Measurements from ENCODE around the gene PTPRM. TPM values are rescaled to one million over a fixed set of nuclear protein-coding genes. Genes with fewer than 3 reads are reported as not detected.

PTPRM gene
- total and polyA plus RNA-seq, 7 donors: 3.9 to 151 (median 62.8) TPM

- TF ChIP-seq POLR2AphosphoS5 (IDR thresholded peaks at IDR 0.05): no peak
- WGBS, 2 donors: 87 to 90% methylated on average over 4 of the region's 4 CpGs
- Histone ChIP-seq H3K27me3 (no peaks in the 10 kb centered on the region), H3K36me3 (no peaks in the 10 kb centered on the region), H3K4me3 (no peak overlapping the region), H3K27ac (peak overlapping the region in 2 of 4 donors; percentile 36 to 42), H3K9me3 (no peaks in the 10 kb centered on the region), H3K4me1 (peaks cover 0 to 9% (median 0%) of the 10 kb centered on the region in 4 donors)
- no peak for DNase-seq
- intact Hi-C loops (cut with DNase I): no loop called here
Measured at GRCh38 chr18:8163286-8163959, 596.3 kb downstream of the PTPRM start.

GRCh38 chr18:8165095-8165494, 598.0 kb downstream of the PTPRM start:
- DNase-seq: no peak
- intact Hi-C loops (cut with DNase I): no loop called here
- TF ChIP-seq CTCF (IDR thresholded peaks at IDR 0.05): no peak
- no peak for TF ChIP-seq EP300 (IDR thresholded peaks at IDR 0.05)
- no peak for TF ChIP-seq POLR2A (IDR thresholded peaks at IDR 0.05)
- no peak for TF ChIP-seq POLR2AphosphoS5 (IDR thresholded peaks at IDR 0.05)
- Histone ChIP-seq H3K4me1 (peaks cover 0 to 15% (median 2%) of the 10 kb centered on the region in 4 donors), H3K4me3 (no peak overlapping the region), H3K27ac (no peak overlapping the region), H3K36me3 (no peaks in the 10 kb centered on the region), H3K27me3 (no peaks in the 10 kb centered on the region), H3K9me3 (no peaks in the 10 kb centered on the region)
- 93% methylated on average over 6 of the region's 6 CpGs for WGBS, 2 donors

- Histone ChIP-seq H3K27ac (no peak overlapping the region), H3K36me3 (no peaks in the 10 kb centered on the region), H3K27me3 (no peaks in the 10 kb centered on the region), H3K4me3 (no peak overlapping the region), H3K4me1 (peaks cover 0 to 26% (median 7%) of the 10 kb centered on the region in 4 donors), H3K9me3 (no peaks in the 10 kb centered on the region)
- no peak for DNase-seq
- intact Hi-C loops (cut with DNase I): no loop called here
- no peak for TF ChIP-seq POLR2AphosphoS5 (IDR thresholded peaks at IDR 0.05)
- TF ChIP-seq EP300 (IDR thresholded peaks at IDR 0.05): no peak
- no peak for TF ChIP-seq POLR2A (IDR thresholded peaks at IDR 0.05)
- TF ChIP-seq CTCF (IDR thresholded peaks at IDR 0.05): no peak
- WGBS, 2 donors: 94 to 97% methylated on average over 2 of the region's 2 CpGs
Measured at GRCh38 chr18:8167026-8167425, 599.9 kb downstream of the PTPRM start.

- DNase-seq: no peak
- Histone ChIP-seq H3K4me3 (no peak overlapping the region), H3K27me3 (no peaks in the 10 kb centered on the region), H3K27ac (no peak overlapping the region), H3K36me3 (no peaks in the 10 kb centered on the region), H3K9me3 (no peaks in the 10 kb centered on the region), H3K4me1 (peaks cover 0 to 25% (median 7%) of the 10 kb centered on the region in 4 donors)
- intact Hi-C loops (cut with DNase I): no loop called here
- TF ChIP-seq POLR2A (IDR thresholded peaks at IDR 0.05) (no peak), EP300 (IDR thresholded peaks at IDR 0.05) (no peak), POLR2AphosphoS5 (IDR thresholded peaks at IDR 0.05) (no peak), CTCF (IDR thresholded peaks at IDR 0.05) (no peak)
- 92% methylated on average over 4 of the region's 4 CpGs for WGBS, 2 donors
Measured at GRCh38 chr18:8167673-8168072, 600.6 kb downstream of the PTPRM start.

- no peak overlapping the region for H3K27ac ChIP-seq
- peaks cover 0 to 25% (median 9%) of the 10 kb centered on the region in 4 donors for H3K4me1 ChIP-seq
- H3K9me3 ChIP-seq: no peaks in the 10 kb centered on the region
- no peaks in the 10 kb centered on the region for H3K36me3 ChIP-seq
- TF ChIP-seq EP300 (IDR thresholded peaks at IDR 0.05): no peak
- TF ChIP-seq CTCF (IDR thresholded peaks at IDR 0.05): no peak
- TF ChIP-seq POLR2AphosphoS5 (IDR thresholded peaks at IDR 0.05): no peak
- no peak for TF ChIP-seq POLR2A (IDR thresholded peaks at IDR 0.05)
- WGBS, 2 donors: 68 to 73% methylated on average over 1 of the region's 1 CpG
- no peak overlapping the region for H3K4me3 ChIP-seq
- intact Hi-C loops (cut with DNase I): no loop called here
- no peak for DNase-seq
- H3K27me3 ChIP-seq: no peaks in the 10 kb centered on the region
Measured at GRCh38 chr18:8169722-8170121, 602.6 kb downstream of the PTPRM start.

Measured in sigmoid colon (tissue), 7 donors.